IgD-negative memory B cell (primary cell): ENCODE results near the gene MAML1. TPM values are rescaled to one million over a fixed set of nuclear protein-coding genes. Genes with fewer than 3 reads are reported as not detected.
A peak's percentile ranks its signal among the peaks of the same experiment; 100 is the strongest.

Experiments used
- H3K27ac Mint-ChIP-seq, 3 donors: one replicate each; pipeline ENCODE4 v1.8.0; 2020 to 2022; ENCODE audit warnings: mild to moderate bottlenecking in 3 of 3, mixed read lengths in 3 of 3, moderate library complexity in 1 of 3
- H3K27me3 Mint-ChIP-seq: one replicate; pipeline ENCODE4 v1.8.0; 2021; ENCODE audit warnings: mixed read lengths
- H3K36me3 Mint-ChIP-seq: one replicate; pipeline ENCODE4 v1.8.0; 2020; ENCODE audit warnings: mild to moderate bottlenecking, mixed read lengths
- H3K4me1 Mint-ChIP-seq, 3 donors: one replicate each; pipeline ENCODE4 v1.8.0; 2020 to 2022; ENCODE audit warnings: mixed read lengths in 3 of 3, mild to moderate bottlenecking in 1 of 3
- H3K4me3 Mint-ChIP-seq, 4 donors: one replicate each; pipeline ENCODE4 v1.8.0; 2020 to 2022; ENCODE audit warnings: mild to moderate bottlenecking in 4 of 4, mixed read lengths in 4 of 4, moderate library complexity in 3 of 4
- H3K9me3 Mint-ChIP-seq, 3 donors: one replicate each; pipeline ENCODE4 v1.8.0; 2020 to 2021; ENCODE audit warnings: mixed read lengths in 3 of 3, mild to moderate bottlenecking in 1 of 3
- polyA plus RNA-seq: library from polyadenylated mRNA; unstranded; fragments of 300-500 nt; fragmentation: Illumina TruSeq; gene quantifications from one replicate; pipeline ENCODE4 v1.2.3, GENCODE V29; 2021

MAML1 gene
- polyA plus RNA-seq, 1 donor from 2014 or later, result 4.7 TPM

DNA sequence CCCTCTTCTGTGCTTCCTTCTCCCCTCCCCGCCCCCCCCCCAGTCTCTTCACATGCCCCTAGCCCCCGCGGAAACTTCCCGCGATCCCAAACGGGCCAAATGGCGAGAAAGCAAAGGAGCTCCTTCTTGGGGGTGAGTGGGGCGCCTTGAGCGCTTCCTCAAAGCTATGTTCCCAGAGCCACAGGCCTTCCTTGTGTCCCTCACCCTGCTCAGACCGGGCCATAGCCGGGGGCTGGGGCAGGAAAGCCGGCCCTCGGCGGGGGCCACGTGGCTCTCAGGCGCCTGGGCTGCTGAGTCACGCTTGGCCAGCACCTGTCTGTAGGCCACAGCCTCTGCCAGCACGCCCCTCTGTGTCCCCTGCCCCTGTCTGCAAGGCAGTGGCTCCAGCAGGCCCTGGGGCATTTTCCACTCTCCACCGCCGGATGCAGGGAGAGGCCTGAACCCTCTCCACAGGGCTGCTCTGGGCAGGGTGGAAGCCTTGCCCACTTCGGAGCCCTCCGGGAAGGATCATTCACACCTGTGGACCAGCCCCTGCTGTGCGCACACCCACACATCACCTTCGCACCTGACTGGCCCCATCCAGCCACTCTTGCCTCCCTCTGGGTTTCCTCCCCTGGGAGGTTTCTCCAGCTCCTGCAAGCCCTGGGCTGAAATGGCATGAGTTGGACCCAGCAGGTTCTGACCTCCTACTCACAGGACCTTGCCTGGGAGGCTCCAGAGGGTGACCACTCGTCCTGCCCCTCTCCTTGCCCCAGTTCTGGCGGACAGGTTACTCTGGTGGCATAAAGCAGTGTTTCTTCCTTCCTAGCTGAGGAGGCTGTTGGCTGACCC, 86.9 kb downstream of the MAML1 start:
- Mint-ChIP-seq H3K9me3 (no peaks in the 10 kb centered on the region), H3K27me3 (no peaks in the 10 kb centered on the region), H3K27ac (peak overlapping the region; percentile 97 to 100 (median 100)), H3K4me3 (peak overlapping the region; percentile 75 to 94 (median 90)), H3K4me1 (peaks cover 13 to 30% (median 17%) of the 10 kb centered on the region in 3 donors), H3K36me3 (no peaks in the 10 kb centered on the region)

DNA sequence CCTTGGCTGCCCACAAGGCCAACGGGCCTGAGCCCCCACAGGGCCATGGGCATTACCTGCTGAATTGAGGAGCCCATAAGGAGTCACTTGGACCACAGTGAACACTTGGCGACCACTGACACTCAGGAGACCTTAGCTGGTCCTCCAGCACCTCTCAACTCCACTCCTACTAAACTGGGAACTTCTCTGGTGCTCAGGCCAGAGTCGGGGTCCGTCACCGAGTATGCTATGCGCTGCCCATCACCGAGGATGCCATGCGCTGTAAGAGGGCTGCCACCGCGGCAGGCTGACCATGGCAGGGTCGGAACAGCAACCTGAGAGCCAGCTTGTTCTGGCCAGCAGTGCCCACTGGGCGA, 87.5 kb downstream of the MAML1 start:
- Mint-ChIP-seq H3K4me3 (peak overlapping the region; percentile 75 to 94 (median 90)), H3K36me3 (no peaks in the 10 kb centered on the region), H3K4me1 (peaks cover 13 to 33% (median 15%) of the 10 kb centered on the region in 3 donors), H3K9me3 (no peaks in the 10 kb centered on the region), H3K27me3 (no peaks in the 10 kb centered on the region), H3K27ac (peak overlapping the region; percentile 97 to 100 (median 100))

- Mint-ChIP-seq H3K4me1 (peaks cover 13 to 32% (median 18%) of the 10 kb centered on the region in 3 donors), H3K27me3 (no peaks in the 10 kb centered on the region), H3K27ac (peak within 1 kb of the TSS; percentile 99 to 100 (median 100)), H3K36me3 (no peaks in the 10 kb centered on the region), H3K9me3 (no peaks in the 10 kb centered on the region), H3K4me3 (peak within 1 kb of the TSS; percentile 96 to 99 (median 97))
Observed at GRCh38 chr5:179820483-179821297, 88.1 kb downstream of the MAML1 start, which contains the start of gene SQSTM1. Gene SQSTM1 (plus strand): TSS chr5:179820905. CDS start chr5:179820937, 32 bp downstream.

GRCh38 chr5:179821298-179822058, 88.9 kb downstream of the MAML1 start:
- H3K4me1 Mint-ChIP-seq, result peaks cover 13 to 30% (median 18%) of the 10 kb centered on the region in 3 donors

DNA sequence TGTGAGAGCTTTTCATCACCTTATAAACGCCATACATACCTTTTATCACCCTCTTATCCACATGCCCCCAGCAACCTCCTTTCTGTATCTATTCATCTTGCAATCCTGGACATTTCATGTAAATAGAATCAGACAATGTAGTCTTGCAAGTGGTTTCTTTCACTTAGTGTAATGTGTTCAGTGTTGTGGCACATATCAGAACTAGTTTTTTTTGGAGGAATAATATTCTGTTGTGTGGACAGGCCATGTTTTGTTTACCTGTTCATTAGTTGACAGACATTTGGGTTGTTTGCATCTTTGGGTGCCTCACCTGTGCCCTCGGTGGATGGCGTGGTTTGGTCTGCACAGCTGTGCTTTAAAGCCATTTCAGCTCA, 89.4 kb downstream of the MAML1 start:
- Mint-ChIP-seq H3K9me3 (no peaks in the 10 kb centered on the region), H3K4me3 (peak overlapping the region; percentile 96 to 99 (median 97)), H3K27me3 (no peaks in the 10 kb centered on the region), H3K36me3 (no peaks in the 10 kb centered on the region), H3K27ac (peak overlapping the region; percentile 99 to 100 (median 100)), H3K4me1 (peaks cover 15 to 30% (median 18%) of the 10 kb centered on the region in 3 donors)

More at GRCh38 chr5:179821298-179822058, 88.9 kb downstream of the MAML1 start:
- Mint-ChIP-seq H3K36me3 (no peaks in the 10 kb centered on the region), H3K27ac (peak overlapping the region; percentile 99 to 100 (median 100)), H3K27me3 (no peaks in the 10 kb centered on the region), H3K4me3 (peak overlapping the region; percentile 96 to 99 (median 97)), H3K9me3 (no peaks in the 10 kb centered on the region)

DNA sequence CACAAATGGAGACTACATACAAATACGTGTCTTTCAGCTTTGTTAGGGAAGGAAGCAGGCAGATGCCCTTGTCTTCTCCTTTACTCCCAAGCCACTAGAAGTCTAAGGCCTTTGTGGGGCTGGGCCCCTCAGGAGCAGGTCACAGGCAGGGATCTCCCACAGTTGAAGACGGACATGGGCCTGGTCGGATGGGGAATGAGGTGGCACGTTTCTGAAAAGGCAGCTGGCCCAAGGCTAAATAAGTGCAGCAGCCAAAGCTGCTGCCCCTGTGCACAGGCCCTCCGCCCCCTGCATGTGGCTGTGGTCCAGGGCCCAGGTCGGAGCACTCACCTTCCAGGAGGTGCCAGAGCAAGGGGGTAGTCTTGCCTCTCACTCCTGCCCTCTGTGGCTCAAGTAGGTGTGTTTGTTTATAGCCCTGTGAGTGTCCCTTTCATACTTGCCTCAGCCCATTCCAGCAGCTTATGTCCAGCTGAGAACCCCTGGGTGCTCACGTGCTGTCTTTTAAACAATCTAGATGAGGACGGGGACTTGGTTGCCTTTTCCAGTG, 89.9 kb downstream of the MAML1 start:
- no peaks in the 10 kb centered on the region for H3K9me3 Mint-ChIP-seq
- H3K4me3 Mint-ChIP-seq, result peak overlapping the region; percentile 25 to 99 (median 96)
- H3K4me1 Mint-ChIP-seq, result peaks cover 13 to 30% (median 18%) of the 10 kb centered on the region in 3 donors
- H3K36me3 Mint-ChIP-seq, result no peaks in the 10 kb centered on the region
- peak overlapping the region; percentile 99 to 100 (median 100) for H3K27ac Mint-ChIP-seq
- no peaks in the 10 kb centered on the region for H3K27me3 Mint-ChIP-seq

DNA sequence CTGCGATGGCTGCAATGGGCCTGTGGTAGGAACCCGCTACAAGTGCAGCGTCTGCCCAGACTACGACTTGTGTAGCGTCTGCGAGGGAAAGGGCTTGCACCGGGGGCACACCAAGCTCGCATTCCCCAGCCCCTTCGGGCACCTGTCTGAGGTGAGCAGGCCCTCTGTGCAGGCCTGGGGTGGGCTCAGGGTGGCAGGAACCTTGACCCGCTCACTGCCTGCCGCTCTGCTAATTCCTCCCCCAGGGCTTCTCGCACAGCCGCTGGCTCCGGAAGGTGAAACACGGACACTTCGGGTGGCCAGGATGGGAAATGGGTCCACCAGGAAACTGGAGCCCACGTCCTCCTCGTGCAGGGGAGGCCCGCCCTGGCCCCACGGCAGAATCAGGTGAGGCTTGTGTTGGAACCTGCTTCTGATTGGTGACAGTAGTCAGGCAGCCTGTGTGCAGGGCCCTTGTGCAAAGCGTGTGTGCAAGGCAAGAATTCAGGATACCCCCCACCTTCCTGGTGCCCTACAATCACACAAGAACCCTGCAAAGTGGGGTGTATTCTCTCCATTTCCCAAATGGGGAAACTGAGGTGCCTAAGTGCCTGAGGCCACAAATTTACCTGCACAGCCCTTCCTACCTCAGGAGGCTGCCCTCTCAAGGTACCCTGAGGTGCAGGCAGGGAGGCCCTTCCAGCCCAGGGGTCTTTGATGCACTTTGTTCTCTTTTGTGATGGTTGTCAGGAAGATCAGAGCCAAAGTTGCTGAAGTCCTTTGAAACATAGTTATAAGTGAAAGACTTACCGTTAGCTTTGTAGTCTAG, 91.5 kb downstream of the MAML1 start:
- H3K4me3 Mint-ChIP-seq, result peak overlapping the region in 3 of 4 donors; percentile 12 to 74 (median 19)
- H3K27me3 Mint-ChIP-seq, result no peaks in the 10 kb centered on the region
- H3K27ac Mint-ChIP-seq, result peak overlapping the region; percentile 50 to 100 (median 93)
- peaks cover 2% of the 10 kb centered on the region for H3K36me3 Mint-ChIP-seq
- H3K4me1 Mint-ChIP-seq, result peaks cover 10 to 24% (median 13%) of the 10 kb centered on the region in 3 donors
- no peaks in the 10 kb centered on the region for H3K9me3 Mint-ChIP-seq

- peaks cover 10 to 22% (median 13%) of the 10 kb centered on the region in 3 donors for H3K4me1 Mint-ChIP-seq
- H3K27ac Mint-ChIP-seq, result peak overlapping the region; percentile 50 to 100 (median 93)
Observed at GRCh38 chr5:179824745-179825112, 92.1 kb downstream of the MAML1 start.

DNA sequence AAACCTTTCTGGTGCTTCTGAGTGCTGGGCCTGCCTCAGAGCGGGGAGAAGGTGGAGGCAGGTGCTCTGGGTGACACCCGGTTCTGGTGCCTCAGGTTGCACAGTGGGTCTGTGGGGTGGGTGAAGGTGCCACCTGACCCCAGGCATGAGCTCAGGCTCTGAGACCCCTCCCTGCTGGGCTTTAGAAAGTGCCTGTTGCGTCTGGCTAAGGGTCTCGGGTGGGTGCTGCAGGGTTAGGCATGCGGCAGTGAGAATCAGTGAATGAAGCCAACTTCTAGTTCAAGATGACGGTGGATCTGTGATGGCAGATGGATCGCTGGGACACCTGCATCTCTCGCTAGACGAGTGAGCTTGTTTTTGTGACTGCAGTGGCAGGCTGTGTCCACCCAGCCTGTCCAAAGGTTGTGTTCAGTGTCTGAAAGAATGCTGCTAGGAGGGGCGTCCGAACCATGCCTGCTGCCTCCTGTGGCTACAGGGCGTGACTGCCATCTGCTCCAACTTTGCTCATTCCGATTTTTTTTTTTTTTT, 93.1 kb downstream of the MAML1 start:
- Mint-ChIP-seq H3K27ac (peak overlapping the region; percentile 87 to 100 (median 93)), H3K4me1 (peaks cover 9 to 17% (median 10%) of the 10 kb centered on the region in 3 donors), H3K36me3 (peaks cover 6% of the 10 kb centered on the region), H3K4me3 (peak overlapping the region in 1 of 4 donors; percentile 19), H3K27me3 (no peaks in the 10 kb centered on the region), H3K9me3 (no peaks in the 10 kb centered on the region)

More at GRCh38 chr5:179824745-179825112, 92.1 kb downstream of the MAML1 start:
- Mint-ChIP-seq H3K27me3 (no peaks in the 10 kb centered on the region), H3K9me3 (no peaks in the 10 kb centered on the region), H3K36me3 (peaks cover 6% of the 10 kb centered on the region), H3K4me3 (peak overlapping the region in 2 of 4 donors; percentile 19 to 74)

Other genes with a start within 250 kb of the MAML1 start
- 53.7 TPM for gene RUFY1, start 182.3 kb upstream of the MAML1 start, polyA plus RNA-seq
- gene HNRNPH1, start 109.2 kb upstream of the MAML1 start, polyA plus RNA-seq, result 116 TPM
- gene CBY3, start 51.8 kb upstream of the MAML1 start, polyA plus RNA-seq, result 0.64 TPM
- 147 TPM for gene CANX, start 33.9 kb upstream of the MAML1 start, polyA plus RNA-seq
- gene LTC4S, start 61.2 kb downstream of the MAML1 start, polyA plus RNA-seq, result 0.80 TPM
- gene MGAT4B, start 74.0 kb downstream of the MAML1 start, polyA plus RNA-seq, result 12.0 TPM
- gene SQSTM1, start 88.1 kb downstream of the MAML1 start, polyA plus RNA-seq, result 225 TPM
- 26.2 TPM for gene MRNIP, start 126.0 kb downstream of the MAML1 start, polyA plus RNA-seq
- 57.2 TPM for gene TBC1D9B, start 175.1 kb downstream of the MAML1 start, polyA plus RNA-seq